Large intestine (tissue), 3 donors: ENCODE results near the gene DUSP14. TPM values are rescaled to one million over a fixed set of nuclear protein-coding genes. Genes with fewer than 3 reads are reported as not detected.

Experiments used
- DNase-seq, 2 donors: peaks; one replicate each; pipeline versions ENCODE4 v3.0.0 to v3.0.0-alpha.2; 2013
- H3K27ac ChIP-seq: one replicate; pipeline ENCODE4 v1.5.1; 2013; ENCODE audit warnings: low read length
- H3K27me3 ChIP-seq: 2 replicates; pipeline ENCODE4 v1.6.1; 2013; ENCODE audit warnings: low read length; ENCODE audit not compliant: control insufficient read depth, insufficient read depth
- H3K36me3 ChIP-seq: 2 replicates; pipeline ENCODE4 v1.6.1; 2013; ENCODE audit warnings: low read length; ENCODE audit not compliant: control insufficient read depth, insufficient read depth
- H3K4me1 ChIP-seq: one replicate; pipeline ENCODE4 v1.6.1; 2013; ENCODE audit warnings: low read length; ENCODE audit not compliant: control insufficient read depth, insufficient read depth
- H3K4me3 ChIP-seq: one replicate; pipeline ENCODE4 v1.5.1; 2013; ENCODE audit warnings: low read length
- H3K9me3 ChIP-seq: one replicate; pipeline ENCODE4 v1.6.1; 2013; ENCODE audit warnings: mild to moderate bottlenecking, low read depth, low read length, moderate library complexity; ENCODE audit not compliant: control insufficient read depth
- WGBS: methylation state at CpG from one replicate; pipeline ENCODE4 v1.1.5; 2013; ENCODE audit warnings: low lambda C conversion rate; ENCODE audit not compliant: insufficient coverage; 5-methylcytosine and 5-hydroxymethylcytosine counted together
- polyA plus RNA-seq: library from polyadenylated mRNA; unstranded; fragments of 120-200 nt; gene quantifications from one replicate; pipeline ENCODE4 v1.2.1, GENCODE V29; 2013

The DUSP14 gene
- polyA plus RNA-seq, 1 donor: 6.9 TPM

DNA sequence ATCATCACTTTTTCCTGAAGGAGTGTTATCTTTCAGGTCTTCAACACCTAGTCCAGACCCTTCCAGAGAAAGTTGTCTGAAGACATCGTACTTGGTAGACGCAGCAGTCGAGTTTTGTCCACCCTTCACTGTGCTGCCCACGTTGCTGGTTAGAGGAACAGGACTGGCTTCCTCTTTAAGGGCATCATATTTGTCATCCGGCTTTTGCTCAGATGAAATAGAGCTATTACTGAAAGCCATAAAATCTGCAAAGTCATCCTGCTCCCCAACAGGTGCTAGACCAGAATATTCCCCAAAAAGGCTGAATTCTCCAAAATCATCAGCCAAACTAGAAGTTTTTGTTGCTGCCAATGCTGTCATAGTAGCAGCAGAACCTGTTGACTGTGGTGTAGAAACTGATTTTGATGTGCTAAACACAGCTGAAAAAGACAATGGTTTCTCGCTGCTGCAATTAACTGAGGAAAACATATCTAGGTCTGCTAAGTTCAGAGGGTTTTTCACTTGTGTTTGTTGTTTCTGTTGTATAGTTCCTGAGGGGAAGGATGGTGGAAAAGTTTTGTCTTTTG lies 63.8 kb downstream of the DUSP14 start:
- no peak for DNase-seq
- WGBS: no CpG with 5 or more reads among the region's 6 CpGs
- Histone ChIP-seq H3K27me3 (no peaks in the 10 kb centered on the region), H3K4me3 (no peak overlapping the region), H3K9me3 (no peaks in the 10 kb centered on the region), H3K4me1 (no peaks in the 10 kb centered on the region), H3K27ac (no peak overlapping the region), H3K36me3 (peaks cover 34% of the 10 kb centered on the region)

DNA sequence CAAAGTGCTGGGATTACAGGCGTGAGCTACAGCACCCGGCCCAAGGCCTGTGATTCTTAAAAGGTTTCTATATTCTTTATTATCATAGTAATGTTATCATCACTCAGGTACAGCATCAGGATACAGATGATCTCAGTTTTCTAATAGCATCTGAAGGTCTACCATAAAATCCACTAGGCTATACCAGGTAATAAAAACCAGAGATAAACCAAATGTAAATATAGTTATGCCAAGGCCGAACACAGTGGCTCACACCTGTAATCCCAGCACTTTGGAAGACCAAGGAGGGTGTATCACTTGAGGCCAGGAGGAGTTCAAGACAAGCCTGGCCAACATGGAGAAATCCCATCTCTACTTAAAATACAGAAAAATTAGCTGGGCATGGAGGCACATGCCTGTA lies 65.7 kb downstream of the DUSP14 start:
- H3K36me3 ChIP-seq: peaks cover 45% of the 10 kb centered on the region

DNA sequence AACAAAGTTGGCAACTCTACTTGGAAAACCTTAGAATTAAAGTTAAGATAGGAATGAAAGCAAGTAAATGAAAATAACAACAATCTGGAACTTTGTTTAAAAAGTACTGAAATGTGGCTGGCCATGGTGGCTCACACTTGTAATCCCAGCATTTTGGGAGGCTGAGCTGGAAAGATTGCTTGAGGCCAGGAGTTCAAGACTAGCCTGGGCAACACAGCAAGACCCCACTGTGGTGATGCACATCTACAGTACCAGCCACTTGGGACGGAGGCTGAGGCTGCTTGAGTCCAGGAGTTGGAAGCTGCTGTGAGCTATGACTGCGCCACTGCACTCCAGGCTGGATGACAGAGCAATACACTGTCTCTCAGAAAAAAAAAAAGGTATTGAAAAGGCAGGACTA lies 67.8 kb downstream of the DUSP14 start:
- no peaks in the 10 kb centered on the region for H3K9me3 ChIP-seq
- H3K27me3 ChIP-seq: no peaks in the 10 kb centered on the region
- H3K36me3 ChIP-seq: peaks cover 56% of the 10 kb centered on the region
- no peaks in the 10 kb centered on the region for H3K4me1 ChIP-seq
- H3K4me3 ChIP-seq: no peak overlapping the region
- DNase-seq: no peak
- no peak overlapping the region for H3K27ac ChIP-seq
- WGBS: no CpG with 5 or more reads among the region's 2 CpGs

More for the DNA sequence above, 65.7 kb downstream of the DUSP14 start:
- WGBS: 20% methylated on average over 1 of the region's 3 CpGs
- H3K27ac ChIP-seq: no peak overlapping the region
- no peaks in the 10 kb centered on the region for H3K9me3 ChIP-seq
- no peaks in the 10 kb centered on the region for H3K4me1 ChIP-seq
- H3K27me3 ChIP-seq: no peaks in the 10 kb centered on the region
- no peak overlapping the region for H3K4me3 ChIP-seq
- DNase-seq: no peak

DNA sequence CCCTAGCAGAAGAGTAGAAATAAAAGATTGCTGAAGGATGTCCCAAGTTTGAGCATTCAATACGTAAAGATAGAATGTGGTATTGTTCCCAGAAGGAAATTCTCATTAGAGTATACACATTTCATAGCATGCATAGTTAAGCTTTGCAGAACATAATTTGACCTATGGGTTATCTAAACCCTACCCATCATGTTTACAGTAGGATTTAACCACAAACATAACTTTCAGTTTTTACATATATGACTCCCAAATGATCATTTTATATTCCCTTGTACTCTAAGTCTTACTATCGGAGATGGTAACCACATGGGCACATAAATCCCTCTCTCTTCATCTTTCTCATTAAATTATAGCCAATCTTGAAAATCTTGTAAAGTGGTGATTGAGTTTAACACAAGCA lies 68.6 kb downstream of the DUSP14 start:
- peaks cover 49% of the 10 kb centered on the region for H3K36me3 ChIP-seq
- no peaks in the 10 kb centered on the region for H3K27me3 ChIP-seq
- WGBS: 100% methylated on average over 1 of the region's 2 CpGs

DNA sequence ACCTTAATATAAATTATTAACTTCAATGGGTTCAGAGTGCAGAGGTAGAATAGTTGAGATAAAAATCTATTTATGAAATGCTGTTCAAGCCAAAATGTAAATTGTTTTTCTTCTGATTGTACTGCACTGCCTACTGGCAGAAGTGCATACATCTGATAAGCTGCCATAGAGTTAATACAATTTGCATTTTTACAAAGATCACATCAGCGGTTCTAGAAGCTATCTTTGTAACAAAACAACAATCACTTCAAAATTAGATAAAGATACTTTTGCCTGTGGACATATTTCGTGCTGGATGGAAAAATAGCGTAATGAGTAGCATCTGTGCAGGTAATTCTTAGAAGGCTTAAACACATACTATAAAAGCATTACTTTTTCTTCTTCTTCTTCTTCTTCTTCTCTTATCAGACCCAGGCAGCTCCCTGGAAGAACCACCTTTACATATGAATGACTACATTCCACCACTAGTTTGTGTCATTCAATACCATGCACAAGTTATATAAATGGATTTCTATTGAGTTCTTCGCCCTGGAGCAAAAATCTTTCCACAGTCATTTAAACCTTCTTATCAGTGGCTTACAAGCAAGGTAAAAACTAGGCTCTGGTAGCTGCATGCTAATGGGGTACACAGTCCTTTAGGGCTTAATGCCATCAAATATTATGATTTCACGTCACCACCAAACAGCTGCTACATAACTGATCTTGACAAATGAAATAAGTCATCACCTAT lies 72.5 kb downstream of the DUSP14 start:
- Histone ChIP-seq H3K4me1 (no peaks in the 10 kb centered on the region), H3K36me3 (peaks cover 64% of the 10 kb centered on the region), H3K4me3 (no peak overlapping the region), H3K9me3 (no peaks in the 10 kb centered on the region), H3K27me3 (no peaks in the 10 kb centered on the region), H3K27ac (no peak overlapping the region)
- DNase-seq: no peak
- WGBS: 92% methylated on average over 3 of the region's 5 CpGs

More for the DNA sequence above, 68.6 kb downstream of the DUSP14 start:
- no peak for DNase-seq
- Histone ChIP-seq H3K9me3 (no peaks in the 10 kb centered on the region), H3K4me1 (no peaks in the 10 kb centered on the region), H3K4me3 (no peak overlapping the region), H3K27ac (no peak overlapping the region)

Other genes starting within 250 kb of the DUSP14 start
- 6.0 TPM for gene C17orf78, start 113.9 kb upstream of the DUSP14 start, polyA plus RNA-seq
- gene ACACA, start 83.1 kb upstream of the DUSP14 start, polyA plus RNA-seq: 24.6 TPM
- 22.3 TPM for gene TADA2A, start 83.0 kb upstream of the DUSP14 start, polyA plus RNA-seq
- 33.2 TPM for gene SYNRG, start 119.5 kb downstream of the DUSP14 start, polyA plus RNA-seq
- gene DDX52, start 153.6 kb downstream of the DUSP14 start, polyA plus RNA-seq: 28.9 TPM